GM13976 (cell line): ENCODE results near the gene ZSCAN20.

Source experiments
- DNase-seq: peaks from one replicate; pipeline ENCODE4 v3.0.0; 2012; ENCODE audit warnings: low spot score
- CTCF ChIP-seq: IDR thresholded peaks from 2 replicates; pipeline ENCODE4 v1.5.1; 2012; ENCODE audit warnings: borderline replicate concordance, mild to moderate bottlenecking; ENCODE audit not compliant: insufficient read depth; ENCODE audit errors: extremely low read depth, missing control alignments, control extremely low read depth
- in situ Hi-C: fragments of 300-500 bp; cut with MboI; formaldehyde crosslinking; loops from one replicate; pipeline ENCODE4 v1.12.0; 2022; ENCODE audit warnings: low sequenced_read_pairs, mixed read lengths, inconsistent platforms; ENCODE audit not compliant: unreplicated experiment

The ZSCAN20 gene

GRCh38 chr1:33472269-33472980, at the start of gene ZSCAN20:
Gene ZSCAN20 (plus strand): TSS chr1:33472645. CDS start chr1:33479289, 6,644 bp downstream.
- DNase-seq, result peak; percentile 92
- in situ Hi-C loops, result no loop called here
- no peak for TF ChIP-seq CTCF

- no peak for TF ChIP-seq CTCF
- in situ Hi-C loops, result no loop called here
- DNase-seq, result no peak
Measured at GRCh38 chr1:33424205-33424604, 48.2 kb upstream of the ZSCAN20 start.

- TF ChIP-seq CTCF, result no peak
Measured at GRCh38 chr1:33424610-33425009, 47.8 kb upstream of the ZSCAN20 start.

GRCh38 chr1:33425900-33426299, 46.5 kb upstream of the ZSCAN20 start:
- in situ Hi-C loops, result no loop called here
- peak; percentile 34 for DNase-seq
- TF ChIP-seq CTCF, result no peak

More at GRCh38 chr1:33424610-33425009, 47.8 kb upstream of the ZSCAN20 start:
- no peak for DNase-seq
- in situ Hi-C loops, result no loop called here

GRCh38 chr1:33426916-33427315, 45.5 kb upstream of the ZSCAN20 start:
- DNase-seq, result no peak
- TF ChIP-seq CTCF, result no peak
- in situ Hi-C loops, result no loop called here

- DNase-seq, result no peak
- in situ Hi-C loops, result no loop called here
- TF ChIP-seq CTCF, result no peak
Measured at GRCh38 chr1:33428661-33429060, 43.8 kb upstream of the ZSCAN20 start.
